B cell (primary cell): Measurements from ENCODE around the gene PCDHB1. TPM values are rescaled to one million over a fixed set of nuclear protein-coding genes. Genes with fewer than 3 reads are reported as not detected.
"Not testable (repeated sequence)": the region's sequence is repeated elsewhere in the genome, so short reads cannot be mapped to it uniquely, and the experiment has no call there.

ENCODE experiments used
- ATAC-seq: fragments of 200-7000 bp; cut with Tn5 transposase; one replicate; pipeline ENCODE4 v1.10.0; 2021; ENCODE audit warnings: low read depth, mild to moderate bottlenecking, moderate number of reproducible peaks, moderate library complexity
- CTCF ChIA-PET: fragments of 350-600 bp; sonication (Branson Sonifier 250); formaldehyde crosslinking; loops from one replicate; lab custom pipeline; 2021; ENCODE audit warnings: antibody characterized with exemption, inconsistent platforms; lab: Charles Lee
- POLR2A ChIA-PET: fragments of 350-600 bp; sonication (Branson Sonifier 250); formaldehyde crosslinking; loops from one replicate; lab custom pipeline; 2021; ENCODE audit warnings: antibody characterized with exemption; lab: Charles Lee
- DNase-seq: peaks from one replicate; pipeline ENCODE4 v3.0.0; 2013
- H2AFZ ChIP-seq: 2 replicates; pipeline ENCODE4 v1.6.1; 2012; ENCODE audit warnings: mild to moderate bottlenecking, low read depth, low read length; ENCODE audit not compliant: insufficient read depth, poor library complexity, severe bottlenecking
- H3K27ac ChIP-seq, 2 donors: 1 replicate in 1 of 2; 2 replicates in 1 of 2; pipeline ENCODE4 v1.5.1; 2012 to 2013; ENCODE audit warnings: low read length in 2 of 2, mild to moderate bottlenecking in 2 of 2, moderate library complexity in 1 of 2
- H3K27me3 ChIP-seq, 4 experiments: fragments of 200-600 bp in 1 of 4; sonication (generic) in 1 of 4; replicated peaks in 1 of 4; 1 replicate in 2 of 4; 2 replicates in 2 of 4; pipeline versions ENCODE4 v1.6.1 to v1.7.0; 2013 to 2016; ENCODE audit warnings: low read length in 3 of 4, mild to moderate bottlenecking in 2 of 4, mixed read lengths in 1 of 4, moderate library complexity in 1 of 4; ENCODE audit not compliant: insufficient read depth in 4 of 4, control insufficient read depth in 3 of 4; ENCODE audit errors: control extremely low read depth in 1 of 4
- H3K36me3 ChIP-seq, 2 experiments: replicated peaks in 1 of 2; 1 replicate in 1 of 2; 2 replicates in 1 of 2; pipeline versions ENCODE4 v1.6.1 to v1.7.1; 2013; ENCODE audit warnings: low read length in 1 of 2; ENCODE audit not compliant: insufficient read depth in 2 of 2, control insufficient read depth in 1 of 2; ENCODE audit errors: control extremely low read depth in 1 of 2, extremely low read depth in 1 of 2
- H3K4me1 ChIP-seq, 2 donors: fragments of 200-600 bp in 1 of 2; sonication (generic) in 1 of 2; 1 replicate in 1 of 2; 2 replicates in 1 of 2; pipeline versions ENCODE4 v1.5.1 to v1.6.1; 2013 to 2017; ENCODE audit warnings: low read length in 2 of 2; ENCODE audit not compliant: control insufficient read depth in 2 of 2, insufficient read depth in 2 of 2
- H3K4me2 ChIP-seq: replicated peaks from 2 replicates; pipeline ENCODE3; 2012; ENCODE audit warnings: mild to moderate bottlenecking, low read depth, low read length; ENCODE audit not compliant: poor library complexity, severe bottlenecking
- H3K4me3 ChIP-seq, 5 experiments: fragments of 200-600 bp in 1 of 5; sonication (generic) in 1 of 5; 1 replicate in 3 of 5; 2 replicates in 2 of 5; pipeline versions ENCODE4 v1.5.1 to v1.7.0; 2011 to 2016; ENCODE audit warnings: low read length in 4 of 5, mild to moderate bottlenecking in 4 of 5, low read depth in 2 of 5, control low read depth in 1 of 5, moderate library complexity in 1 of 5; ENCODE audit not compliant: insufficient read depth in 1 of 5; ENCODE audit errors: control extremely low read depth in 1 of 5, extremely low read depth in 1 of 5
- H3K79me2 ChIP-seq: fragments of 200-600 bp; sonication (generic); one replicate; pipeline ENCODE4 v1.6.0; 2016; ENCODE audit warnings: low read length; ENCODE audit not compliant: control insufficient read depth, insufficient read depth
- H3K9ac ChIP-seq: fragments of 200-600 bp; sonication (generic); 2 replicates; pipeline ENCODE4 v1.6.1; 2017; ENCODE audit warnings: mild to moderate bottlenecking, low read length, moderate library complexity
- H3K9me3 ChIP-seq, 3 donors: one replicate each; pipeline versions ENCODE4 v1.6.1 to v1.7.1; 2013; ENCODE audit warnings: low read length in 2 of 3; ENCODE audit not compliant: control insufficient read depth in 2 of 3, insufficient read depth in 1 of 3; ENCODE audit errors: control extremely low read depth in 1 of 3
- H4K20me1 ChIP-seq: 2 replicates; pipeline ENCODE4 v1.6.0; 2012; ENCODE audit warnings: mild to moderate bottlenecking, low read length; ENCODE audit not compliant: insufficient read depth, control insufficient read depth, poor library complexity, severe bottlenecking
- H3K27ac Mint-ChIP-seq: one replicate; pipeline ENCODE4 v1.8.0; 2021; ENCODE audit warnings: mixed read lengths
- H3K27me3 Mint-ChIP-seq: one replicate; pipeline ENCODE4 v1.8.0; 2021; ENCODE audit warnings: mixed read lengths
- H3K4me1 Mint-ChIP-seq: one replicate; pipeline ENCODE4 v1.8.0; 2021; ENCODE audit warnings: mixed read lengths
- H3K4me3 Mint-ChIP-seq: one replicate; pipeline ENCODE4 v1.8.0; 2021; ENCODE audit warnings: mixed read lengths
- H3K9me3 Mint-ChIP-seq: one replicate; pipeline ENCODE4 v1.8.0; 2022; ENCODE audit warnings: mixed read lengths; ENCODE audit not compliant: insufficient read depth
- CTCF ChIP-seq: fragments of 200-600 bp; IDR thresholded peaks from one replicate; pipeline ENCODE4 v1.8.0; 2022; ENCODE audit warnings: antibody characterized with exemption, mild to moderate bottlenecking
- EZH2 ChIP-seq: IDR thresholded peaks from 2 replicates; pipeline ENCODE4 v1.6.1; 2012; ENCODE audit warnings: borderline replicate concordance, low read depth, mild to moderate bottlenecking, moderate library complexity, low read length; ENCODE audit not compliant: insufficient read depth, poor library complexity, severe bottlenecking
- WGBS: methylation state at CpG from one replicate; pipeline ENCODE4 v1.1.5; 2013; ENCODE audit warnings: missing lambda C conversion rate; ENCODE audit not compliant: insufficient coverage; 5-methylcytosine and 5-hydroxymethylcytosine counted together
- intact Hi-C: fragments of 100-400 bp; cut with micrococcal nuclease; formaldehyde crosslinking; loops from one replicate; pipeline ENCODE4 v1.10.0; 2022
- polyA plus RNA-seq: library from polyadenylated mRNA; depleted of rRNA; stranded (reverse); fragments of >200 nt; gene quantifications from 2 replicates; pipeline ENCODE4 v1.2.3, GENCODE V29; 2012
- total RNA-seq, 2 donors: library from RNA; stranded (reverse); fragments of 120-200 nt in 1 of 2; gene quantifications; 1 replicate in 1 of 2; 2 replicates in 1 of 2; pipeline versions ENCODE4 v1.2.3 to v1.2.4, GENCODE V29; 2013 to 2022

The PCDHB1 gene
- total and polyA plus RNA-seq, 2 donors (not counting 1 experiment from before 2014, with no cell fraction given), result not detected

DNA sequence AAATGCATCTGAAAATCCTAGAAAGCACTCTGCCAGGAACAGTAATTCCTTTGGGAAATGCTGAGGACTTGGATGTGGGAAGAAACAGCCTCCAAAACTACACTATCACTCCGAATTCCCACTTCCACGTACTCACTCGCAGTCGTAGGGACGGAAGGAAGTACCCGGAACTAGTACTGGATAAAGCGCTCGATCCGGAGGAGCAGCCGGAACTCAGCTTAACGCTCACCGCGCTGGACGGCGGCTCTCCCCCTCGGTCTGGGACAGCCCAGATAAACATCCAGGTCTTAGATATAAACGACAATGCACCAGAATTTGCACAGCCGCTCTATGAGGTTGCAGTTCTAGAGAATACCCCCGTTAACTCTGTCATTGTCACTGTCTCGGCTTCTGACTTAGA lies 49.9 kb downstream of the PCDHB1 start:
- H3K4me3 Mint-ChIP-seq, result no peak overlapping the region
- 58% methylated on average over 16 of the region's 20 CpGs for WGBS
- no peak for DNase-seq
- H2AFZ ChIP-seq, result no peak overlapping the region
- peaks cover 3% of the 10 kb centered on the region for H3K9me3 Mint-ChIP-seq
- no peak overlapping the region for H3K4me3 ChIP-seq
- ChIA-PET CTCF (no interaction called here), POLR2A (no interaction called here)
- H3K27ac ChIP-seq, result no peak overlapping the region
- H3K36me3 ChIP-seq, result no peaks in the 10 kb centered on the region
- peaks cover 9% of the 10 kb centered on the region for H3K27me3 Mint-ChIP-seq
- TF ChIP-seq EZH2, result no peak
- no peak for TF ChIP-seq CTCF
- intact Hi-C loops, result no loop called here
- H3K4me1 Mint-ChIP-seq, result no peaks in the 10 kb centered on the region
- no peaks in the 10 kb centered on the region for H3K4me1 ChIP-seq
- no peak overlapping the region for H3K9ac ChIP-seq
- peaks cover 0 to 6% (median 3%) of the 10 kb centered on the region in 4 experiments for H3K27me3 ChIP-seq
- H3K9me3 ChIP-seq, result peaks cover 0 to 23% (median 2%) of the 10 kb centered on the region in 3 donors
- no peak overlapping the region for H3K4me2 ChIP-seq
- no peak overlapping the region for H3K27ac Mint-ChIP-seq
- ATAC-seq, result no peak
- no peaks in the 10 kb centered on the region for H4K20me1 ChIP-seq
- no peaks in the 10 kb centered on the region for H3K79me2 ChIP-seq

GRCh38 chr5:141102070-141102469 lies 50.9 kb downstream of the PCDHB1 start:
- ATAC-seq, intact Hi-C loops: not testable (repeated sequence)

DNA sequence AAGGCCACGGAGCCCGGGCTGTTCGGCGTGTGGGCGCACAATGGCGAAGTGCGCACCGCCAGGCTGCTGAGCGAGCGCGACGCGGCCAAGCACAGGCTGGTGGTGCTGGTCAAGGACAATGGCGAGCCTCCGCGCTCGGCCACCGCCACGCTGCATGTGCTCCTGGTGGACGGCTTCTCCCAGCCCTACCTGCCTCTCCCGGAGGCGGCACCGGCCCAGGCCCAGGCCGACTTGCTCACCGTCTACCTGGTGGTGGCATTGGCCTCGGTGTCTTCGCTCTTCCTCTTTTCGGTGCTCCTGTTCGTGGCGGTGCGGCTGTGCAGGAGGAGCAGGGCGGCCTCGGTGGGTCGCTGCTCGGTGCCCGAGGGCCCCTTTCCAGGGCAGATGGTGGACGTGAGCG lies 51.3 kb downstream of the PCDHB1 start:
- peaks cover 0 to 23% (median 2%) of the 10 kb centered on the region in 3 donors for H3K9me3 ChIP-seq
- H3K4me3 Mint-ChIP-seq, H3K79me2 ChIP-seq, H3K4me3 ChIP-seq, H3K9me3 Mint-ChIP-seq, H3K27me3 ChIP-seq, H2AFZ ChIP-seq, CTCF ChIA-PET, intact Hi-C loops, H3K36me3 ChIP-seq, POLR2A ChIA-PET, H3K9ac ChIP-seq, ATAC-seq, H3K4me2 ChIP-seq, H4K20me1 ChIP-seq, H3K27ac ChIP-seq, H3K4me1 ChIP-seq, H3K27ac Mint-ChIP-seq, H3K4me1 Mint-ChIP-seq, DNase-seq: not testable (repeated sequence)
- WGBS, result 55% methylated on average over 8 of the region's 38 CpGs
- H3K27me3 Mint-ChIP-seq, result peaks cover 12% of the 10 kb centered on the region

More at GRCh38 chr5:141102070-141102469, 50.9 kb downstream of the PCDHB1 start:
- H3K4me1 ChIP-seq, H3K79me2 ChIP-seq, H2AFZ ChIP-seq, H3K4me3 Mint-ChIP-seq, DNase-seq, H4K20me1 ChIP-seq, H3K27ac ChIP-seq, H3K27ac Mint-ChIP-seq, H3K9me3 Mint-ChIP-seq, H3K27me3 Mint-ChIP-seq, POLR2A ChIA-PET, H3K36me3 ChIP-seq, H3K4me2 ChIP-seq, CTCF ChIA-PET, H3K27me3 ChIP-seq, H3K9ac ChIP-seq, H3K4me1 Mint-ChIP-seq, H3K4me3 ChIP-seq: not testable (repeated sequence)
- 38% methylated on average over 17 of the region's 39 CpGs for WGBS
- H3K9me3 ChIP-seq, result peaks cover 0 to 23% (median 2%) of the 10 kb centered on the region in 3 donors
